GM21529 (cell line): ENCODE measurements around the gene MAPK8IP1.
"Not testable (repeated sequence)": the region's sequence is repeated elsewhere in the genome, so short reads cannot be mapped to it uniquely, and the experiment has no call there.

Experiments
- ATAC-seq: cut with Tn5 transposase; IDR thresholded peaks from one replicate; pipeline ENCODE4 v1.9.1; 2021; ENCODE audit not compliant: unreplicated experiment

MAPK8IP1 gene

DNA sequence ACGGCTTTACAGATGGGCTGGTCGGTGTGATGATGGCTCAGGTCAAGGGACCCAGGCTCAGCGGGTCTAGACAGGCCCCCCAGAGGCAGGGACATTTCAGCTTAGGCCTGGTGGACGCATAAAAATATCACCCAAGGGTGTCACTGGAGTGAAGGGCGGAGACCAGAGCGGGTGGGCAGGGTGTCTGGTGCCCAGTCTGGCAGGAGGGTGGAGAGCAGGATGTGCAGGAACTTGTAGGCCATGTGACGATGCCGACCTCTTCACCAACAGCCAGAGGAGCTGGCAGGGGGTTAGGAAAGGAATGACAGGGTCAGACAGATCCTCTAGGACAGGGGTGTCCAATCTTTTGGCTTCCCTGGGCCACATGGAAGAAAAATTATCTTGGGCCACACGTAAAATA, 4.5 kb downstream of the MAPK8IP1 start:
- no peak for ATAC-seq

DNA sequence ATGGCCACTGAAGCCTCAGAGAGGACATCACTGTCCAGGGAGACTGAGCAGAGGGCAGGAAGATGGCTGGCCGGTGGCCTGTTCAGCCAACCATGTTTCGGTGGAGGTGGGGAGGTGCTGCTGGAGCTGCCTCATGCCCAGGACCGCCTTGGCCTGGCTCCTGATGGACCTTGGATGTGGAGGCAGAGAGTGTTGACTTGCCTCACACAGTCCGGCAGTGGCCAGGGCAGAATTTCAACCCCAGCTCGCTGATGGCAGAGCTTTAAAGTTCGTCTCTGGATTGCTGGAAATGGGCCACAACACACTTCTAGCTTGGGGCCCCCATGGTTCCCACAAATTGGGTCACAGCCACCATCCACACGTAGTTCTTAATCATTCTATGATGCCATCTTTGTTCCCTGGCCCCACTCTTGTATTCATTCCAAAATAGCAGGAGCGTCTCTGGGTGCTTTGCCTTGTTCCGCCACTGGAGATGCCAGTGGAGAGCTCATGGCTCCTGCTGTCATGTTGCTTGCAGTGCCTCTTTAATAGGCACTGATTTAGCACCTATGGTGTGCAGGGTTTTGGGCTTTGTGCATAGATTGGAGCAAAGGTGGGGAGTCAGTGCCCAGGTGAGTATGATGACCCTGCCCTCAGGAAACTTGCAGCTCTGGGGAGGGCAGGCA, 5.6 kb downstream of the MAPK8IP1 start:
- ATAC-seq: no peak

DNA sequence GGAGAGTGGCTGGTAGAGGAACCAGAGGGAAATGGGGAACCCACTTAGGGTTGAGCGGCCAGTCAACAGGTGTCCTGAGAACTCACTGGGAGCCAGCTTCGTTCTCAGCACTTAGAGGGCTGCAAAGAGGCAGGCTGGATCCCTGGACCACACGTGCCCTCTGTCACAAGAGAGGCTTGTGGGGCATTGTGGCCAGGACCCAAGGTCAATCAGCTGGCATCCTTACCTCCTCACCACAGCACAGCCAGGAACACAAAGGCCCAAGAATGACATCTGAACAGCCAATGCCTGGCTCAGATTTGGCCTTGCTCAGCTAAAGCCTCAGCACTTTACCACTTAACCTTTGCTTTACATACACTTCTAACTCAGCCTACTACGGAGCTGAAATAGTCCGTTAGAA, 7.4 kb downstream of the MAPK8IP1 start:
- no peak for ATAC-seq

DNA sequence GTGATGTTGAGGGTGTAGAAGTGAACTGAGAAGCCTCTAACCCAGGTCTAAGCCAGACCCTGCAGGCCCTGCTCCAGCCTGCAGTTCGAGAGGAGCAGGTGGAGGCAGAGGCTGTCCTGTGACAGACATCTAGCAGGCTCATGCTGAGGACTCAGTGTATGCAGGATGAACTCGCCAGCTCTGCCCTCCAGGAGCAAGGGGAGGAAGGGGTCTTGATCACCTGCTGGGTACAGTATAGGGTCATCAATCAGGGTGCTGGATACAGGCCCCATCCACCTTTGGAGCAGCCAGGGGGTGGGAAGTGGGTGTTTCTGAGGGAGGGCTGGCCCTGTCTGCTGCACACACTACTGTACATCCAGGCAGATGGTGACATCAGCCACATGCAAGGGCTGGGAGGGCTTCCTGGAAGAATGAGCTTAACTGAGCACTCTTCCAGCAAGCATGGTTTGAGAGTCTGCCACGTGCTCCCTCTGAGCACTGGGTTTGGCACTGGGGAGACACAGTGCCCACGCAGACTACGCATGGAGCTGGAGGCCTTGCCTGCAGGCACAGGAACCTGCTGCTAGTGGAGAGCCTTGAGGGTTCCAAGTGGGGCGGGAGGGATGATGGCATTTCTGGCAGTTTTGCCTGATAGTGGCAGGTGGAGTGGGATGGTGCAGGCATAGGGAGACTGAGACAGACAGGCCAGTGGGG, 9.2 kb downstream of the MAPK8IP1 start:
- ATAC-seq: no peak

DNA sequence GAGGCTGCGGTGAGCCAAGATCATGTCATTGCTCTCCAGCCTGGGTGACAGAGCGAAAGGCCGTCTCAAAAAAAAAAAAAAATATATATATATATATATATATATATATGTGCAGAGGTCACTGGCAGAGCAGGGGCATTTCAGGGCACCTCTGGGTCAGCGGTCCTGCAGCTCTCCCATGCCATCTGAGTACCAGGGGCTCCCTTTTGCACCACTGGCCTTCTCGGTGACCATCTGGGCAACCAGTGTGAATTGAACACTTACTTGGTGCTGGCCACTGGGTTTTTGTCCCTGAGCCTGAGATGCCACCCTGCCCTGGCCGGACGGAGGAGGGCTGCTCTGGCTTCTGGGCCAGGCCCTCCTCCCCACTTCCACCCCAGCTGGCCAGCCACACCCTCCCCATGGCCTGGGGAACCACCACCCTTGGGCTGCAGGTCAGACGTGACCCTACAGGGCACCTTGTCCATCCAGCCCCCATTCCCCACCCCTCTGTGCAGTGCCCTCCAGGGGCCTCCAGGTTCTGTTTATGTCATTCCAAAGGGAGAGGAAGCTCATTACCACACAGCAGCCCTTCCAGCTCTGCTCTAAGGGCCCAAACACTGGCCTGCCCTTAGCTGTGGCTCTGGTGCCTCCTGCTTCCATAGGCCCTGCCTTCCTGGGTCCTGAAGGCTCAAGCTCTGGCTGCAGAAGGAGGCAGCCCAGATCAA, 10.3 kb downstream of the MAPK8IP1 start:
- ATAC-seq: no peak

DNA sequence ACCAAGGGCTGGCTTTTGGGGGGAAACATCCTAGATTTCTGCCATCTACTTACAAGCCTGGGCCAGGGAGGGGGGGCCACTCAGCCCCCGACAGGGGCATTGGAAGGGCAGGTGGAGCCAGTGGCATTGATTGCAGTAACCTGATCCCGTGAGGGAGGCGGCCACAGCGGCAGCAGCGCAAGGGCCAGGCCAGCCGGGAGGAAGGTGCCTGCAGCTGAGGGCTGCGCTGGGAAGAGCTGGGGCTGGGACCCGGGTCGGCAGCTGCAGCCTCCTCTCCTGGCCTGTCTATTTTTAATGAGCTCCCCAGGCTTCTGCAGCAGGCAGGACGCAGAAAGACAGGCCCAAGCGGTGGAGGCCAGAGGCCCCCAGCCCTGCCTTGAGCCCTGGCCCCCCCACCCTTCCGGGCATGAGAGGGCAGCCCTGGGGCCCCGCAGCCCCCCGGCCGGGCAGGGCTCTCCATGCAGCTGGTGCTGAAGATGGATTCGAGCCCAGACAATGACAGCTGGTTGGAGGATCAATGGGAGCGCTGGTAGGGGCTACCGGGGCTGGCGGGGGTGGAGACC, 11.1 kb downstream of the MAPK8IP1 start:
- no peak for ATAC-seq

DNA sequence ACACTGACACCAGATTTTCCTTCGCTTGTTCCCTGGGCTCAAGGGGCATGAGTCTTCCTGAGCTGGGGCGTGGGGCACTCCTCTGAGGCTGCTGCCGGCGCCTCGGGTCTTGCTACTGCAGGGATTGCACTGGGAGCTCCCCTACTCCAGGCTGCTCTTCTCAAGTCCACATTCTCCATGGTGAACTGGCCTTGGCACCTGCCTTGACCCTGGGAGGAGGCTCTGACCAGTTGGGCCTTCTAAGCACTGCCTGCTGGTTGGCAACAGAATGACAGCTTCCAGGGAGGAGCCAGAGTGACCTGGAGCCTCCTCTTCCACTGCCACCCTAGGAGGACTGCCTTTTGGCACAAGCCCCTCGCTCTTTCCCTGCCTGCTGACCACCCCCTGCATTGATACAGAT, 12.1 kb downstream of the MAPK8IP1 start:
- no peak for ATAC-seq

DNA sequence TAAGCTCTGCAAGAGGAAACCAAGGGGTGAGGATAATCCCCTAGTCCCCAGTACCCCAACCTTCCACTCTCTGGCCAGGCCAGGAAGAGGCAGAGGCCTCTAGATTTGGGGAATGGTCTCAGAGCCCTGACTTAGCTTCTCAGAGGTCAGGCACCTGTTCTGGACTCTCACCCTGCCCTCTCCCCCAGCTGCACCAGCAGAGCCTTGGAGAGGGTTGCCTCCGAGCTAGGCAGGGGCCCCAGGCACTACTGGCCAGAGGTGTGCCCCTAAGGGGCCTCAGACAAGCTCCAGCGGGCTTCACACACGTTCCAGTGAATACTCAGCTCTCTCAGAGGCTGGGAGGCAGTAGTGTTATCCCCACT, 13.6 kb downstream of the MAPK8IP1 start:
- ATAC-seq: no peak

DNA sequence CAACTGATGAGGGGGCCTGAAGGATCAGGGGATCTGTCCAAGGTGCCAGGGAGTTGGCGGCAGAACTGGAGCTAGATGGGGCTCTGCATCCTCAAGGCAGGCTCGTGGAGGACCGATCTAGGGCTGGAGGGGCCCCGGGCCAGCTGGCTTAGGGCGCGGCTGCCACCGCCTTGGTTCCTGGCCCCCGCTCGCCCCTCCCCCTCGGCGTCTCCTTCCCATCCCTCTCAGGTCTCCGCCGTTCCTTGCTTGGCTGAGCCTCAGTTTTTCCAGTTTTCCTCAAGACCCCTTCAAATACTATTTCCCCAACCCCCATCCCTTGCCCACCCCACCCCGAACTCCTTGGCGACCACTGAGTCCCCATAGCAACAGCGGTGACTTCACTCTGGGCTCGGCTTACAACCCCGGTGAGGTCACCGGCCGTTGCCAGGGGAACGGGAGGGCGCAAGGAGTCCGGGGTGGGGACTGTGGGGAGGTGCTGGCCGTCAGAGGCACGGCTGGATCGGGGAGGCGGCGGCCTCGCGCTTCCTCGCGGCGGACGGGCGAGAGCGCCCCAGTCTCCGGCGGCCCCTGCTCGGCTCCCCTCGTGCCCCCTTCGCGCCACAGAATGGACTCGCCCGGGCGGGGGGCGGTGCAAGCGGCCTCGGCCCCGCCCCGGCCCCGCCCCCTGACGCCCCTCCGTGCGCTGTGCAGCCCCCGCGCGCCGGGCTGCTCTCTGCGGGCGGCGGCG, 14.2 kb downstream of the MAPK8IP1 start:
- peak; percentile 65 for ATAC-seq

DNA sequence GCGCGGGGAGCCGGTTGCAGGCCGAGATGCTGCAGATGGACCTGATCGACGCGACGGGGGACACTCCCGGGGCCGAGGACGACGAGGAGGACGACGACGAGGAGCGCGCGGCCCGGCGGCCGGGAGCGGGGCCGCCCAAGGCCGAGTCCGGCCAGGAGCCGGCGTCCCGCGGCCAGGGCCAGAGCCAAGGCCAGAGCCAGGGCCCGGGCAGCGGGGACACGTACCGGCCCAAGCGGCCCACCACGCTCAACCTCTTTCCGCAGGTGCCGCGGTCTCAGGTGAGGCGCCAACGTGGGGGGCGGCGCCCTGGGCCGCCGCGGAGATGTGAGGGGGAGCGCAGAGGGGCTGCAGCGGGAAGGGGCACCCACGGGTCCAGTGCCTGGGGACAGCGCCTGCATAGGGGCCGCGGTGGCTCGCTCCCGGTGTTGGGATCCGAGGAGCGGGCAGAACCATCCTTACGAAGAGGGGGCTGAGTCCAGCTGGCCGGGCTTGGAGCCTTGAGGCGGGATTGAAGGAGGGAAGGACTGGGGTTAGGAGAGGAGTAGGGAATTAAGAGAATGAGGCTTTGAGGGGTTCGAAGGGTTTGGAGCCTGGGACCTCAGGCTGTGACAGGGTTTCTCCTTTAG, 14.8 kb downstream of the MAPK8IP1 start:
- ATAC-seq: not testable (repeated sequence)

DNA sequence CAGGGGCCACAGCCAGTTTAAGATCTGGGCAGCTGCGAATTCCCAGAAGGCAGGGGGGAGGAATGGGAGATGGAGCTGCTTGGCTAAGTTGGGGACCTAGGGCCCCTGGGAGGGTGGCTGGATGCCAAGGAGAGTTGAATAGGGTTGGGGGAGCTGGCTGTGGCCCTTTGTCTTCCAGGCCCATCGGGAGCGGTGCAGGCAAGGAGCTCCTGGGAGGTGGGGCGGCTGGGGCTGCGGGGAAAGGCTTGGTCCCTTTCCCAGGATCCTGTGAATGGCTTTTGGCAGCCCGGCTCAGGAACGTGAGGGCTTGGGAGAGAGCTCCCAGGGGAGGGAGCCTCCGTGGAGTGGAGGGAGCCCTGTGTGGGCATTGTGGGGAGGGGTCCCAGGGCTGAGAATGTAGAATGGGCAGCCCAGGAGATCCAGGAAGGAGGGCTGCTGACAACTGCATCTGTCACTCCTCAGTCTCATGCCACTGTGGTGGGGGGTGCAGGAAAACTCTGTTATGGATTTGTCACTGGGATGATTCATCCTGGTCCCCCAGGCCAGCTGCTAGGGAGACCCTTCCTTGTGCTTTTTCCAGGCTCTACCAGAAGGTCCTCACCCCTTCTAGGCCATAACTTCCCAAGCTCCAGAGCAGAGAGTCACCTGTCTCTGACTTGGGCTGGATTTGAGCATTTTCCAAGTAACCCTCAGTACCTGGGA, 15.6 kb downstream of the MAPK8IP1 start:
- ATAC-seq: no peak

DNA sequence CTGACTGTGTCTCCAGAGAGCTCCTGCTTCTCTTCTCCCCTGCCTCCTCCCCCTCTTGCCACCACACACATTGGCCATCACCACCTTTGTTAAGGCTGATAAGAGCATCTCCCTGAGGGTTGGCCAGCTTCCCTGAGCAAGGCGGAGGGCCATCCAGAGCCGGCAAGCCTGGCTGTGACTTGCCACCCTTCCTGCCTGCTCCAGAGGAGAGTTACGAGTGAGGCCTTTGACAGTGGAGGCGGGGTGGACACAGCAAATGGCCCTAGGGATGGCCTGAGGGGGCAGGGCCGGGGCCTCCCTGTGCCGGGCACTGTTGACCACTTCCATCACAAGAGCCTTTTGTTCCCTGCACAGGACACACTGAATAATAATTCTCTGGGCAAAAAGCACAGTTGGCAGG, 16.2 kb downstream of the MAPK8IP1 start:
- ATAC-seq: no peak

DNA sequence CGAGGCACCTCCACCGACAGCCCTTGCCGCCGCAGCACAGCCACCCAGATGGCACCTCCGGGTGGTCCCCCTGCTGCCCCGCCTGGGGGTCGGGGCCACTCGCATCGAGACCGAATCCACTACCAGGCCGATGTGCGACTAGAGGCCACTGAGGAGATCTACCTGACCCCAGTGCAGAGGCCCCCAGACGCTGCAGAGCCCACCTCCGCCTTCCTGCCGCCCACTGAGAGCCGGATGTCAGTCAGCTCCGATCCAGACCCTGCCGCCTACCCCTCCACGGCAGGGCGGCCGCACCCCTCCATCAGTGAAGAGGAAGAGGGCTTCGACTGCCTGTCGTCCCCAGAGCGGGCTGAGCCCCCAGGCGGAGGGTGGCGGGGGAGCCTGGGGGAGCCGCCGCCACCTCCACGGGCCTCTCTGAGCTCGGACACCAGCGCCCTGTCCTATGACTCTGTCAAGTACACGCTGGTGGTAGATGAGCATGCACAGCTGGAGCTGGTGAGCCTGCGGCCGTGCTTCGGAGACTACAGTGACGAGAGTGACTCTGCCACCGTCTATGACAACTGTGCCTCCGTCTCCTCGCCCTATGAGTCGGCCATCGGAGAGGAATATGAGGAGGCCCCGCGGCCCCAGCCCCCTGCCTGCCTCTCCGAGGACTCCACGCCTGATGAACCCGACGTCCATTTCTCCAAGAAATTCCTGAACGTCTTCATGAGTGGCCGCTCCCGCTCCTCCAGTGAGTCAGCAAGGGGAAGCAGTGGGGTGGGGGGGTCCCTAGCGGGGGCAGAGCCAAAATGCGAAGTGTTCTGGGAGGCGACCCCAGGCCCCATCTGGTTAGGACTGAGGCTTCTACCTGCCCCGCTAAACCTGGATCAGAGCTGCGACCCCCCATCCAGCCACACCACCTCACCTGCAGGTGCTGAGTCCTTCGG, 17.3 kb downstream of the MAPK8IP1 start:
- no peak for ATAC-seq

DNA sequence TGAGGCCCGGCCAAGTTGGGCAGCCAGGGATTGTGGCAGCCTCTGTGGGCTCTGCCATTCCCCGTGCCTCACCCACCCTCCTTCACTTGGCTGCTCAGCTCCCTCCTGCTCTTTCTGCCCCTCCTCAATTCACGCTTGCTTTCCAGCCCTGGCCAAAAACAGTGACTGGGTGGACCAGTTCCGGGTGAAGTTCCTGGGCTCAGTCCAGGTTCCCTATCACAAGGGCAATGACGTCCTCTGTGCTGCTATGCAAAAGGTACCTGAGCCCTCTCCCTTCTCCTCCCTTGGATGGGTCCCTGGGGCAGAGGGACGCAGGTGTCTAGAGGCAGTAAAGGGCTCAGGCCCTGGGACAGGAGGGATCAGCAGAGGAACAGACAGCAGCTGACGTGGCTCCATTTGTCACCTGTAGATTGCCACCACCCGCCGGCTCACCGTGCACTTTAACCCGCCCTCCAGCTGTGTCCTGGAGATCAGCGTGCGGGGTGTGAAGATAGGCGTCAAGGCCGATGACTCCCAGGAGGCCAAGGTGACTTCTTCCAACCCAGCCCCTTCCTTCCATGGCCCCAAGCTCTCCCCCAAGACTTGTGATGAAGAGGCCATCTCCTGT, 19.0 kb downstream of the MAPK8IP1 start:
- ATAC-seq: no peak

DNA sequence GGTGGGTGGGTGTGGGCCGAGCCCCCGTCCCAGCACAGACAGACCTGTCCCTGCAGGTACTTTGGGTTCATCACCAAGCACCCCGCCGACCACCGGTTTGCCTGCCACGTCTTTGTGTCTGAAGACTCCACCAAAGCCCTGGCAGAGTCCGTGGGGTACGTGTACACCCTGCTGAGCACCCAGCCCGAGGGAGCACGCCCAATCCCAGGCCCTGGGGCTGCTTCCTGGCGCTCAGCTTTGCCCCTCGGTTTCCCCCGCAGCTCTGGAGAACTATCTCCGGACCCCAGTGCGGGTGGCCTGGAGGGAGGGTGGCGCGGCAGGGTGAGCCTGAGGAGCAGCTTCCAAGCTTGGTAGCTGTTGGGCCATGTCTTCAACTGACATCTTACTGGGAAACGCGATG, 19.6 kb downstream of the MAPK8IP1 start:
- no peak for ATAC-seq

DNA sequence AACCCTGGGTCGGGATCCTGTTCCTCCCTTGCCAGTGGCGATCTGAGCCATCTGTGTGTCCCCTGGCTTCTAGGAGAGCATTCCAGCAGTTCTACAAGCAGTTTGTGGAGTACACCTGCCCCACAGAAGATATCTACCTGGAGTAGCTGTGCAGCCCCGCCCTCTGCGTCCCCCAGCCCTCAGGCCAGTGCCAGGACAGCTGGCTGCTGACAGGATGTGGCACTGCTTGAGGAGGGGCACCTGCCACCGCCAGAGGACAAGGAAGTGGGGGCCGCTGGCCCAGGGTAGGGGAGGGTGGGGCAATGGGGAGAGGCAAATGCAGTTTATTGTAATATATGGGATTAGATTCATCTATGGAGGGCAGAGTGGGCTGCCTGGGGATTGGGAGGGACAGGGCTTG, 20.1 kb downstream of the MAPK8IP1 start:
- not testable (repeated sequence) for ATAC-seq

DNA sequence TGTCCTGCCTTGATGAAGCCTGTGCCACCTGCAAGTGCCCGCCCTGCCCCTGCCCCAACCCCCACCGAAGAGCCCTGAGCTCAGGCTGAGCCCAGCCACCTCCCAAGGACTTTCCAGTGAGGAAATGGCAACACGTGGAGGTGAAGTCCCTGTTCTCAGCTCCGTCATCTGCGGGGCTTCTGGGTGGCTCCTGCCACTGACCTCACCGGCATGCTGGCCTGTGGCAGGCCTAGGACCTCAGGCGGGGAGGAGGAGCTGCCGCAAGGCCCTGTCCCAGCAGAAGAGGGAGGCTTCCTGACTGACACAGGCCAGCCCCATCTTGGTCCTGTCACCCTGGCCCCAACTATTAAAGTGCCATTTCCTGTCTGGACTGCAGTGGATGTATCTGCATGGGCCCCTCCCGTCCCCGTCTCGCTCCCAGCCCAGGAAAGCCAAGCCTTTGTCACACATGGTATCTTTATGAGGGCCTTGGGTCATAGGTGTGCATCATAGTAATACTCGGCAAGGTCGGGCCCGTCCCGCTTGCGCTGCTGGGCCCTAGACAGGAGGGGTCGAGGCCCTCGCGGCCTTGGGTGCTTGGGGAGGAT, 20.7 kb downstream of the MAPK8IP1 start:
- no peak for ATAC-seq

DNA sequence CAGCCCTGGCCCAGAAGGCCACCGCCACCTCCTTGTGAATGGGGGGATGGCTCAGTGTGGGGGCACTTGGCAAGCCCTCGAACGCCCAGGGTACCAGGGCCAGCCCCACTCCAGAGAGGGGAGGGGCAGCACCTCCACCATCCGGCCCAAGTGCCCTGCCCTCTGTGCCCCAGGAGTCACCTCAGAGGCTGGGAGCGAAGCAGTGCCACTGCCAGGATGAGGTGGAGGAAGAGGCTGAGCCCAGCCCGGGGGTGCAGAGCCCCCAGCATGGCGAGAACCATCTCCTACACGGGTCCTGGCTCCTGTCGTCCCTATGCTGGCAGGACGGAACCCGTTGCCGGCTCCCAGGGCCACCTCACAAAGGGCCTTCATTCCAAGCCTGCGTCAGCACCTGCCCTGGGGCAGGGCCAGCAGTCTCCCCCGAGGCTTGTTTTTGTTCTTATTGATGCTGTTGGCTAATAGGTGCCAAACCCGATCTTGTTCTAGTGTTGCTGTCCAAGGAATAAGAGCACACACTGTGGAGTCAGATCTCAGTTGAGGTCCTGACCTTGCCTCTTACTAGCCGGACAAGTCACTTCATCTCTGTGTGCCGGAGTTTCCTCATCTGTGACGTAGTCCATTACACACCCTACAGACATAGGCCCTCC, 21.6 kb downstream of the MAPK8IP1 start, which contains the start of gene FREY1:
TSS of gene FREY1 (minus strand) at position 307 of the 647 bp plus-strand sequence. CDS start at position 281, 26 bp downstream.
- no peak for ATAC-seq
